Calu3 (cell line): Measurements from ENCODE around the gene IMP4. TPM values are rescaled to one million over a fixed set of nuclear protein-coding genes. Genes with fewer than 3 reads are reported as not detected.

Experiments used
- BruUV-seq: library from RNA; stranded (reverse); fragments of 400-500 nt; replicated peaks from 2 replicates; lab custom pipeline; 2021; lab: Mats Ljungman, UMichigan
- CTCF ChIA-PET: fragments of 300-600 bp; sonication (Branson Sonifier 250); formaldehyde crosslinking; loops from one replicate; lab custom pipeline; 2022; ENCODE audit warnings: antibody characterized with exemption; lab: Charles Lee
- DNase-seq: peaks from one replicate; pipeline ENCODE4 v3.0.0; 2022
- H3K27ac Mint-ChIP-seq: one replicate; pipeline ENCODE4 v1.8.0; 2022; ENCODE audit warnings: mixed read lengths; ENCODE audit not compliant: unreplicated experiment
- H3K27me3 Mint-ChIP-seq: one replicate; pipeline ENCODE4 v1.8.0; 2022; ENCODE audit warnings: mixed read lengths; ENCODE audit not compliant: unreplicated experiment
- H3K36me3 Mint-ChIP-seq: one replicate; pipeline ENCODE4 v1.8.0; 2022; ENCODE audit warnings: mild to moderate bottlenecking, moderate library complexity, mixed read lengths; ENCODE audit not compliant: insufficient read depth, unreplicated experiment
- H3K4me1 Mint-ChIP-seq: one replicate; pipeline ENCODE4 v1.8.0; 2022; ENCODE audit warnings: mild to moderate bottlenecking, low read depth, mixed read lengths; ENCODE audit not compliant: unreplicated experiment
- H3K4me3 Mint-ChIP-seq: one replicate; pipeline ENCODE4 v1.8.0; 2022; ENCODE audit warnings: mild to moderate bottlenecking, low read depth, moderate library complexity, mixed read lengths; ENCODE audit not compliant: unreplicated experiment
- H3K9me3 Mint-ChIP-seq: one replicate; pipeline ENCODE4 v1.8.0; 2022; ENCODE audit warnings: low read depth, mixed read lengths; ENCODE audit not compliant: unreplicated experiment
- CTCF ChIP-seq: fragments of 200-600 bp; IDR thresholded peaks from one replicate; pipeline ENCODE4 v1.8.0; 2022; ENCODE audit warnings: antibody characterized with exemption; ENCODE audit not compliant: unreplicated experiment
- intact Hi-C: fragments of 100-400 bp; cut with micrococcal nuclease; formaldehyde crosslinking; loops from one replicate; pipeline ENCODE4 v1.10.0; 2022; ENCODE audit not compliant: unreplicated experiment
- total RNA-seq: library from RNA; stranded (reverse); gene quantifications from 2 replicates; pipeline ENCODE4 v1.2.3, GENCODE V29; 2022

The IMP4 gene
- total RNA-seq, 1 experiment from 2014 or later, result 89.4 TPM

GRCh38 chr2:130357864-130358263, 15.2 kb downstream of the IMP4 start:
- Mint-ChIP-seq H3K36me3 (peaks cover 27% of the 10 kb centered on the region), H3K4me3 (no peak overlapping the region), H3K27ac (no peak overlapping the region), H3K9me3 (no peaks in the 10 kb centered on the region), H3K27me3 (no peaks in the 10 kb centered on the region), H3K4me1 (peaks cover 15% of the 10 kb centered on the region)
- intact Hi-C loops, result no loop called here
- TF ChIP-seq CTCF, result no peak
- CTCF ChIA-PET, result interaction anchor here (0.7 kb wide), 1 partner anchor 19 kb away, joined by 3 read pairs; no protein-coding TSS in a partner anchor
- no peak for DNase-seq
- BruUV-seq, result no TSS peak

GRCh38 chr2:130358420-130359350, 16.0 kb downstream of the IMP4 start:
- Mint-ChIP-seq H3K27ac (no peak overlapping the region), H3K4me1 (peaks cover 15% of the 10 kb centered on the region), H3K9me3 (no peaks in the 10 kb centered on the region), H3K4me3 (no peak overlapping the region), H3K36me3 (peaks cover 23% of the 10 kb centered on the region), H3K27me3 (no peaks in the 10 kb centered on the region)
- intact Hi-C loops, result no loop called here
- no peak for TF ChIP-seq CTCF
- CTCF ChIA-PET, result no interaction called here
- no peak for DNase-seq
- BruUV-seq, result no TSS peak

GRCh38 chr2:130359466-130359865, 16.8 kb downstream of the IMP4 start:
- peaks cover 9% of the 10 kb centered on the region for H3K4me1 Mint-ChIP-seq
- CTCF ChIA-PET, result no interaction called here
- no peak for DNase-seq
- H3K27ac Mint-ChIP-seq, result no peak overlapping the region
- no peaks in the 10 kb centered on the region for H3K9me3 Mint-ChIP-seq
- H3K4me3 Mint-ChIP-seq, result no peak overlapping the region
- no peak for TF ChIP-seq CTCF
- BruUV-seq, result no TSS peak
- H3K27me3 Mint-ChIP-seq, result no peaks in the 10 kb centered on the region
- intact Hi-C loops, result no loop called here
- peaks cover 21% of the 10 kb centered on the region for H3K36me3 Mint-ChIP-seq

- DNase-seq, result no peak
- no peak for TF ChIP-seq CTCF
- CTCF ChIA-PET, result no interaction called here
- Mint-ChIP-seq H3K9me3 (no peaks in the 10 kb centered on the region), H3K36me3 (no peaks in the 10 kb centered on the region), H3K4me1 (no peaks in the 10 kb centered on the region), H3K27me3 (no peaks in the 10 kb centered on the region), H3K4me3 (no peak overlapping the region), H3K27ac (no peak overlapping the region)
- intact Hi-C loops, result no loop called here
- no TSS peak for BruUV-seq
Measured at GRCh38 chr2:130363479-130363878, 20.8 kb downstream of the IMP4 start.
